GM10847 (cell line): ENCODE results near the gene ECSIT.
A peak's percentile ranks its signal among the peaks of the same experiment; 100 is the strongest.

Source experiments
- POLR2A ChIP-seq: IDR thresholded peaks from 2 replicates; pipeline ENCODE4 v1.6.1; 2011; ENCODE audit not compliant: insufficient read length; ENCODE audit errors: extremely low read depth

Gene ECSIT

GRCh38 chr19:11528551-11529341 is at the start of gene ECSIT:
Gene ECSIT (minus strand): TSS chr19:11529134. CDS start chr19:11519170, 9,964 bp downstream.
- peak; percentile 41 for TF ChIP-seq POLR2A

- no peak for TF ChIP-seq POLR2A
Measured at GRCh38 chr19:11577451-11578257, 48.7 kb upstream of the ECSIT start, which contains the start of gene ACP5. Gene ACP5 (minus strand): TSS chr19:11577645. CDS start chr19:11577317, 328 bp downstream.

GRCh38 chr19:11576227-11576626 is 47.3 kb upstream of the ECSIT start:
- no peak for TF ChIP-seq POLR2A

GRCh38 chr19:11574689-11575088 is 45.8 kb upstream of the ECSIT start:
- no peak for TF ChIP-seq POLR2A

GRCh38 chr19:11570039-11570462 is 41.1 kb upstream of the ECSIT start:
- TF ChIP-seq POLR2A = no peak

- no peak for TF ChIP-seq POLR2A
Measured at GRCh38 chr19:11566164-11566563, 37.2 kb upstream of the ECSIT start.

GRCh38 chr19:11563532-11563931 is 34.6 kb upstream of the ECSIT start:
- TF ChIP-seq POLR2A = no peak

GRCh38 chr19:11560404-11561051 is 31.6 kb upstream of the ECSIT start:
- TF ChIP-seq POLR2A = no peak

GRCh38 chr19:11558881-11559828 is 30.2 kb upstream of the ECSIT start, which contains the start of gene ELOF1:
Gene ELOF1 (minus strand): TSS chr19:11559230. CDS start chr19:11554347, 4,883 bp downstream.
- peak; percentile 71 for TF ChIP-seq POLR2A

- no peak for TF ChIP-seq POLR2A
Measured at GRCh38 chr19:11556634-11557420, 27.9 kb upstream of the ECSIT start.

- TF ChIP-seq POLR2A = no peak
Measured at GRCh38 chr19:11555246-11555645, 26.3 kb upstream of the ECSIT start.

GRCh38 chr19:11554160-11554559 is 25.2 kb upstream of the ECSIT start:
- TF ChIP-seq POLR2A = no peak

GRCh38 chr19:11552666-11553372 is 23.9 kb upstream of the ECSIT start:
- TF ChIP-seq POLR2A = no peak
